ENCODE data around the gene CAPN15.

- no peak for TF ChIP-seq CTCF (IDR thresholded peaks at IDR 0.05)
- no peak for TF ChIP-seq POLR2A (IDR thresholded peaks at IDR 0.05)
Measured at GRCh38 chr16:568401-569258, 41.1 kb downstream of the CAPN15 start.

All from Peyer's patch (tissue), 4 donors.